IMR-90 (cell line): Measurements from ENCODE around the gene CCNYL1. TPM values are rescaled to one million over a fixed set of nuclear protein-coding genes. Genes with fewer than 3 reads are reported as not detected.

ENCODE experiments used
- ATAC-seq: fragments of 200-7000 bp; cut with Tn5 transposase; 2 replicates; pipeline ENCODE4 v1.9.1; 2020; ENCODE audit warnings: low read depth, mild to moderate bottlenecking, moderate library complexity
- BruUV-seq: library from RNA; stranded (reverse); fragments of 400-500 nt; replicated peaks from 2 replicates; lab custom pipeline; 2021; lab: Mats Ljungman, UMichigan
- CTCF ChIA-PET: fragments of 300-600 bp; formaldehyde crosslinking; extraction: SDS; loops from one replicate; lab custom pipeline; 2021; ENCODE audit warnings: antibody characterized with exemption; lab: Yijun Ruan, JAX
- POLR2A ChIA-PET: fragments of 300-600 bp; sonication (Branson Sonifier 250); formaldehyde crosslinking; loops from one replicate; lab custom pipeline; 2022; ENCODE audit warnings: antibody characterized with exemption; ENCODE audit not compliant: unreplicated experiment; lab: Charles Lee
- DNase-seq: peaks from one replicate; pipeline ENCODE4 v3.0.0; 2013
- H2AFZ ChIP-seq: replicated peaks from 2 replicates; pipeline ENCODE3; 2013; ENCODE audit warnings: low read length, mild to moderate bottlenecking; ENCODE audit not compliant: poor library complexity
- H2AK5ac ChIP-seq: 2 replicates; pipeline ENCODE4 v1.6.1; 2013; ENCODE audit warnings: low read depth, low read length, inconsistent platforms
- H2AK9ac ChIP-seq: replicated peaks from 2 replicates; pipeline ENCODE3; 2013; ENCODE audit warnings: mild to moderate bottlenecking, low read depth, low read length, moderate library complexity; ENCODE audit not compliant: poor library complexity
- H2BK120ac ChIP-seq: 2 replicates; pipeline ENCODE4 v1.6.1; 2013; ENCODE audit warnings: low read depth, low read length, inconsistent platforms
- H2BK15ac ChIP-seq: 3 replicates; pipeline ENCODE4 v1.6.1; 2013; ENCODE audit warnings: low read depth, low read length, inconsistent platforms
- H2BK20ac ChIP-seq: 2 replicates; pipeline ENCODE4 v1.6.1; 2013; ENCODE audit warnings: low read depth, mild to moderate bottlenecking, inconsistent platforms, low read length, moderate library complexity
- H2BK5ac ChIP-seq: 2 replicates; pipeline ENCODE4 v1.6.1; 2013; ENCODE audit warnings: mild to moderate bottlenecking, low read depth, low read length, inconsistent platforms; ENCODE audit not compliant: poor library complexity, severe bottlenecking
- H3K14ac ChIP-seq: replicated peaks from 2 replicates; pipeline ENCODE4 v1.6.1; 2013; ENCODE audit warnings: low read depth, low read length, inconsistent platforms
- H3K18ac ChIP-seq: 2 replicates; pipeline ENCODE4 v1.6.1; 2013; ENCODE audit warnings: low read depth, low read length, control low read depth
- H3K23ac ChIP-seq: 2 replicates; pipeline ENCODE4 v1.6.1; 2013; ENCODE audit warnings: low read depth, low read length, inconsistent platforms
- H3K27ac ChIP-seq: 2 replicates; pipeline ENCODE4 v1.5.1; 2013; ENCODE audit warnings: mild to moderate bottlenecking, control low read depth, low read length; ENCODE audit not compliant: insufficient read depth
- H3K27me3 ChIP-seq: 2 replicates; pipeline ENCODE4 v1.6.1; 2013; ENCODE audit warnings: low read length; ENCODE audit not compliant: control insufficient read depth, insufficient read depth
- H3K36me3 ChIP-seq: 2 replicates; pipeline ENCODE4 v1.6.1; 2013; ENCODE audit warnings: low read length, mixed read lengths; ENCODE audit not compliant: control insufficient read depth, insufficient read depth
- H3K4ac ChIP-seq: 2 replicates; pipeline ENCODE4 v1.6.1; 2013; ENCODE audit warnings: low read depth, low read length, inconsistent platforms
- H3K4me1 ChIP-seq: 2 replicates; pipeline ENCODE4 v1.6.1; 2013; ENCODE audit warnings: low read length, mixed read lengths; ENCODE audit not compliant: control insufficient read depth, insufficient read depth
- H3K4me2 ChIP-seq: 2 replicates; pipeline ENCODE4 v1.6.1; 2013; ENCODE audit warnings: low read depth, mild to moderate bottlenecking, control low read depth, low read length, moderate library complexity
- H3K4me3 ChIP-seq: 2 replicates; pipeline ENCODE4 v1.5.1; 2013; ENCODE audit warnings: low read depth, mild to moderate bottlenecking, control low read depth, low read length, moderate library complexity; ENCODE audit not compliant: insufficient read depth
- H3K56ac ChIP-seq: 2 replicates; pipeline ENCODE4 v1.6.1; 2013; ENCODE audit warnings: low read length, inconsistent platforms; ENCODE audit not compliant: insufficient read depth; ENCODE audit errors: extremely low read depth
- H3K79me1 ChIP-seq, 2 experiments: 2 replicates each; pipeline ENCODE4 v1.6.1; 2013; ENCODE audit warnings: low read length in 2 of 2, inconsistent platforms in 1 of 2, low read depth in 1 of 2
- H3K9ac ChIP-seq: 2 replicates; pipeline ENCODE4 v1.6.1; 2013; ENCODE audit warnings: low read depth, low read length, control low read depth
- H3K9me1 ChIP-seq: 2 replicates; pipeline ENCODE4 v1.6.1; 2013; ENCODE audit warnings: low read length, inconsistent platforms; ENCODE audit not compliant: insufficient read depth
- H3K9me3 ChIP-seq: 2 replicates; pipeline ENCODE4 v1.6.1; 2013; ENCODE audit warnings: low read length; ENCODE audit not compliant: control insufficient read depth, insufficient read depth
- H4K20me1 ChIP-seq: 2 replicates; pipeline ENCODE4 v1.6.1; 2013; ENCODE audit warnings: low read length, inconsistent platforms; ENCODE audit not compliant: insufficient read depth
- H4K5ac ChIP-seq: 2 replicates; pipeline ENCODE4 v1.6.1; 2013; ENCODE audit warnings: mild to moderate bottlenecking, low read depth, low read length, control low read depth
- H4K8ac ChIP-seq, 2 experiments: 2 replicates each; pipeline ENCODE4 v1.6.1; 2013; ENCODE audit warnings: low read depth in 2 of 2, low read length in 2 of 2, control low read depth in 1 of 2, inconsistent platforms in 1 of 2
- H4K91ac ChIP-seq: 2 replicates; pipeline ENCODE4 v1.6.1; 2013; ENCODE audit warnings: low read depth, low read length, inconsistent platforms; ENCODE audit not compliant: insufficient read depth
- BHLHE40 ChIP-seq: fragments of 150-350 bp; IDR thresholded peaks from 2 replicates; pipeline ENCODE4 v1.6.1; 2016; ENCODE audit warnings: mild to moderate bottlenecking, low read depth, low read length
- CEBPB ChIP-seq: IDR thresholded peaks from 2 replicates; pipeline ENCODE4 v1.6.1; 2012; ENCODE audit warnings: low read depth, low read length, improper control_type of control experiment
- CHD1 ChIP-seq: IDR thresholded peaks from 2 replicates; pipeline ENCODE4 v1.6.1; 2012; ENCODE audit warnings: low read depth, low read length, improper control_type of control experiment
- CTCF ChIP-seq: conservative IDR thresholded peaks from 2 replicates; pipeline ENCODE4 v1.5.1; 2012; ENCODE audit warnings: mild to moderate bottlenecking, low read depth, low read length, improper control_type of control experiment
- ELK1 ChIP-seq: fragments of 150-350 bp; IDR thresholded peaks from 2 replicates; pipeline ENCODE4 v1.6.1; 2016; ENCODE audit warnings: low read depth, mild to moderate bottlenecking, low read length, moderate library complexity, borderline replicate concordance
- FOS ChIP-seq: fragments of 150-350 bp; IDR thresholded peaks from 2 replicates; pipeline ENCODE4 v1.6.1; 2016; ENCODE audit warnings: low read depth, low read length
- MAFK ChIP-seq: IDR thresholded peaks from 2 replicates; pipeline ENCODE4 v1.6.1; 2012; ENCODE audit warnings: low read depth, low read length, improper control_type of control experiment
- MAZ ChIP-seq: IDR thresholded peaks from 2 replicates; pipeline ENCODE4 v1.6.1; 2012; ENCODE audit warnings: low read depth, mild to moderate bottlenecking, low read length, improper control_type of control experiment, moderate library complexity, borderline replicate concordance
- MXI1 ChIP-seq: IDR thresholded peaks from 2 replicates; pipeline ENCODE4 v1.6.1; 2012; ENCODE audit warnings: low read depth, mild to moderate bottlenecking, low read length, moderate library complexity, borderline replicate concordance
- NFE2L2 ChIP-seq: fragments of 150-350 bp; IDR thresholded peaks from 2 replicates; pipeline ENCODE4 v1.6.1; 2016; ENCODE audit warnings: low read depth, mild to moderate bottlenecking, low read length
- POLR2A ChIP-seq: IDR thresholded peaks from 2 replicates; pipeline ENCODE4 v1.6.1; 2012; ENCODE audit warnings: mild to moderate bottlenecking, low read depth, low read length
- RCOR1 ChIP-seq: IDR thresholded peaks from 2 replicates; pipeline ENCODE4 v1.6.1; 2012; ENCODE audit warnings: mild to moderate bottlenecking, low read length, improper control_type of control experiment; ENCODE audit not compliant: insufficient replicate concordance
- SMC3 ChIP-seq: fragments of 150-350 bp; IDR thresholded peaks from 2 replicates; pipeline ENCODE4 v1.6.1; 2016; ENCODE audit warnings: low read depth, mild to moderate bottlenecking, antibody characterized with exemption, low read length, moderate library complexity
- USF2 ChIP-seq: fragments of 150-350 bp; IDR thresholded peaks from 2 replicates; pipeline ENCODE4 v1.6.1; 2017; ENCODE audit warnings: mild to moderate bottlenecking, antibody characterized with exemption, low read length, low read depth
- WGBS, 2 experiments: methylation state at CpG; one replicate each; pipeline versions ENCODE4 v1.1.5 to v1.1.7; 2013; ENCODE audit warnings: missing lambda C conversion rate in 2 of 2; ENCODE audit not compliant: insufficient read length in 1 of 2; ENCODE audit errors: extremely low coverage in 2 of 2; 5-methylcytosine and 5-hydroxymethylcytosine counted together
- dilution Hi-C: fragments of 300-500 bp; cut with HindIII; formaldehyde crosslinking; loops from one replicate; pipeline ENCODE4 v1.14.3; 2018; ENCODE audit warnings: low sequenced_read_pairs; ENCODE audit not compliant: unreplicated experiment
- in situ Hi-C: fragments of 300-500 bp; cut with MboI; formaldehyde crosslinking; loops from 3 replicates; pipeline ENCODE4 v1.14.3; 2019; ENCODE audit warnings: low sequenced_read_pairs, inconsistent platforms, mixed read lengths
- intact Hi-C: fragments of 100-400 bp; cut with micrococcal nuclease; formaldehyde crosslinking; loops from 2 replicates; pipeline ENCODE4 v1.10.0; 2022
- polyA plus RNA-seq, 3 experiments: library from polyadenylated mRNA; depleted of rRNA; stranded (reverse); fragments of >200 nt; gene quantifications; 2 replicates each; pipeline ENCODE4 v1.2.3, GENCODE V29; 2012; ENCODE audit warnings: low replicate concordance in 1 of 3
- total RNA-seq: library from RNA; depleted of rRNA; stranded (reverse); fragments of >200 nt; gene quantifications from 2 replicates; pipeline ENCODE4 v1.2.3, GENCODE V29; 2012

CCNYL1 gene
- total and polyA plus RNA-seq, 2 of the 4 experiments (the other 2 are of a cell fraction), result 5.4 to 7.3 TPM

- H4K91ac ChIP-seq, result no peak overlapping the region
- H3K4me1 ChIP-seq, result peaks cover 5% of the 10 kb centered on the region
- H4K5ac ChIP-seq, result no peak overlapping the region
- no peak overlapping the region for H3K4ac ChIP-seq
- H2BK20ac ChIP-seq, result no peak overlapping the region
- H3K14ac ChIP-seq, result no peak overlapping the region
- H2AK5ac ChIP-seq, result no peak overlapping the region
- H2BK5ac ChIP-seq, result no peak overlapping the region
- H3K56ac ChIP-seq, result no peak overlapping the region
- H3K79me1 ChIP-seq, result no peaks in the 10 kb centered on the region
- H3K9me1 ChIP-seq, result no peaks in the 10 kb centered on the region
- no peak overlapping the region for H2BK15ac ChIP-seq
- no TSS peak for BruUV-seq
- no peaks in the 10 kb centered on the region for H3K36me3 ChIP-seq
- H4K8ac ChIP-seq, result no peak overlapping the region
- H4K20me1 ChIP-seq, result no peaks in the 10 kb centered on the region
- no peak overlapping the region for H2AK9ac ChIP-seq
- dilution Hi-C loops (no loop called here), in situ Hi-C loops (no loop called here), intact Hi-C loops (no loop called here)
- WGBS, 2 experiments, result no CpG with 5 or more reads among the region's 2 CpGs
- no peak overlapping the region for H2AFZ ChIP-seq
- no peak overlapping the region for H3K9ac ChIP-seq
- ATAC-seq (no peak), DNase-seq (no peak)
- H3K4me3 ChIP-seq, result no peak overlapping the region
- no peak overlapping the region for H3K23ac ChIP-seq
- no peaks in the 10 kb centered on the region for H3K9me3 ChIP-seq
- no peak overlapping the region for H3K18ac ChIP-seq
- H3K4me2 ChIP-seq, result no peak overlapping the region
- CTCF ChIA-PET, result no interaction called here
- no peak for TF ChIP-seq USF2
- TF ChIP-seq CEBPB, result no peak
- TF ChIP-seq MXI1, result no peak
- no peak for TF ChIP-seq MAFK
- no peak for TF ChIP-seq CTCF
- no peak for TF ChIP-seq RCOR1
- TF ChIP-seq NFE2L2, result no peak
- TF ChIP-seq CHD1, result no peak
- no peak for TF ChIP-seq FOS
- TF ChIP-seq POLR2A, result no peak
- TF ChIP-seq ELK1, result no peak
- no peak for TF ChIP-seq BHLHE40
- TF ChIP-seq SMC3, result no peak
- TF ChIP-seq MAZ, result no peak
- no peak overlapping the region for H2BK120ac ChIP-seq
- H3K27me3 ChIP-seq, result no peaks in the 10 kb centered on the region
- POLR2A ChIA-PET, result no interaction called here
- H3K27ac ChIP-seq, result no peak overlapping the region
These were observed 38.0 kb upstream of the CCNYL1 start for GRCh38 chr2:207673431-207673830.
